RWPE1 (cell line): Measurements from ENCODE around the gene DYNC1I1.

ENCODE experiments used
- CTCF ChIA-PET: fragments of 350-600 bp; sonication (Branson Sonifier 250); formaldehyde crosslinking; extraction: SDS; loops from one replicate; lab custom pipeline; 2021; lab: Yijun Ruan, JAX
- POLR2A ChIA-PET: fragments of 400-600 bp; formaldehyde crosslinking; extraction: SDS; loops from one replicate; lab custom pipeline; 2020; ENCODE audit warnings: antibody characterized with exemption; ENCODE audit not compliant: low non-redundant PET; lab: Yijun Ruan, JAX
- DNase-seq: peaks from one replicate; pipeline ENCODE4 v3.0.0; 2012; ENCODE audit warnings: low spot score
- H3K27ac ChIP-seq: fragments of 450-650 bp; 2 replicates; pipeline ENCODE4 v1.5.1; 2017
- TF ChIP-seq, protein P1 (sequence below): fragments of 450-650 bp; conservative IDR thresholded peaks from 2 replicates; pipeline ENCODE4 v1.5.1; 2017; ENCODE audit warnings: low read depth, mild to moderate bottlenecking

DYNC1I1 gene

GRCh38 chr7:95904099-95904498 is 131.7 kb downstream of the DYNC1I1 start:
- TF ChIP-seq, protein P1, sequence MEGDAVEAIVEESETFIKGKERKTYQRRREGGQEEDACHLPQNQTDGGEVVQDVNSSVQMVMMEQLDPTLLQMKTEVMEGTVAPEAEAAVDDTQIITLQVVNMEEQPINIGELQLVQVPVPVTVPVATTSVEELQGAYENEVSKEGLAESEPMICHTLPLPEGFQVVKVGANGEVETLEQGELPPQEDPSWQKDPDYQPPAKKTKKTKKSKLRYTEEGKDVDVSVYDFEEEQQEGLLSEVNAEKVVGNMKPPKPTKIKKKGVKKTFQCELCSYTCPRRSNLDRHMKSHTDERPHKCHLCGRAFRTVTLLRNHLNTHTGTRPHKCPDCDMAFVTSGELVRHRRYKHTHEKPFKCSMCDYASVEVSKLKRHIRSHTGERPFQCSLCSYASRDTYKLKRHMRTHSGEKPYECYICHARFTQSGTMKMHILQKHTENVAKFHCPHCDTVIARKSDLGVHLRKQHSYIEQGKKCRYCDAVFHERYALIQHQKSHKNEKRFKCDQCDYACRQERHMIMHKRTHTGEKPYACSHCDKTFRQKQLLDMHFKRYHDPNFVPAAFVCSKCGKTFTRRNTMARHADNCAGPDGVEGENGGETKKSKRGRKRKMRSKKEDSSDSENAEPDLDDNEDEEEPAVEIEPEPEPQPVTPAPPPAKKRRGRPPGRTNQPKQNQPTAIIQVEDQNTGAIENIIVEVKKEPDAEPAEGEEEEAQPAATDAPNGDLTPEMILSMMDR, result no peak
- ChIA-PET CTCF (no interaction called here), POLR2A (no interaction called here)
- DNase-seq, result no peak
- H3K27ac ChIP-seq, result no peak overlapping the region

DNA sequence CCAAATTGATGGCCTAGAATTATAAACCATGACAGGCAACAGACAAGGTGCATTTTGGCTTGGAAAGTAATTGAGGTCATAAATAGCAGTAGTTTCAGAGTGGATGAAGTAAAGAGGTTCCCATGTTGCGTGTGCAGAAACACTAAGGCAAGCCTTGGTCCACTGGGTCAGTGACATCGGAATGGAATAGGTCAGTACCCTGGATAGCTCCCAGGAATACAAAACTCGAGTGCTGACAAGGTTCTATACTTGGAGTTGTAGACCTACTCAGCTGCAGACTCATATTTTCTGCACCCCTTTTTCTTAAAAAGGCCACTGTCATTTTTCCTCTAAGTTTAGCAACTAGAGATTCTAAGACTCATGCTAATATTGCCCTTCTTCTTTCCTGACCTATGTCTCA is 132.8 kb downstream of the DYNC1I1 start:
- DNase-seq, result no peak
- ChIA-PET CTCF (interaction anchor here (0.5 to 0.9 kb wide), 2 partner anchors 823 to 909 kb away, joined by 3 read pairs; no protein-coding TSS in a partner anchor), POLR2A (no interaction called here)
- TF ChIP-seq, protein P1, result no peak
- no peak overlapping the region for H3K27ac ChIP-seq

DNA sequence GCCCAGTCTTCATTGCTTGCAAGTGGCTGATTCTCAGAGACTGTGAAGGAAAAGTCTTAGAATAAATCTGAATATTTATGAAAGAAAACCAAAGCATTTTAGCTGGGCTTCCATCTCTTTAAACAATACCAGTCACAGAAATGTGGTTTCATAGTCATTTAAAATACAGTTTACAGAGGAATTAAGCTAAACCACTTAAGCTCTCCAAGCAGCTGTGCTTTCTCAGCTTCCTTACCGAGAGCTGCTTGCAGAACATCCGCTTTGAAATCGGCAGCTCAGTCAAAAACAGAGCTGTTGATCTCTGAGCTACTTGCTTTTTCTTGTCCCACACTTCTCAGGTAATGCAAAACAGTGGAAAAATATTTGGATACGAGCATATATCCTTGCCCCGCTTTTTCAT is 134.5 kb downstream of the DYNC1I1 start:
- H3K27ac ChIP-seq, result no peak overlapping the region
- POLR2A ChIA-PET, result no interaction called here
- TF ChIP-seq, protein P1, result no peak
- no peak for DNase-seq
- CTCF ChIA-PET, result interaction anchor here (0.5 kb wide), 1 partner anchor 380 kb away, joined by 3 read pairs; no protein-coding TSS in a partner anchor

DNA sequence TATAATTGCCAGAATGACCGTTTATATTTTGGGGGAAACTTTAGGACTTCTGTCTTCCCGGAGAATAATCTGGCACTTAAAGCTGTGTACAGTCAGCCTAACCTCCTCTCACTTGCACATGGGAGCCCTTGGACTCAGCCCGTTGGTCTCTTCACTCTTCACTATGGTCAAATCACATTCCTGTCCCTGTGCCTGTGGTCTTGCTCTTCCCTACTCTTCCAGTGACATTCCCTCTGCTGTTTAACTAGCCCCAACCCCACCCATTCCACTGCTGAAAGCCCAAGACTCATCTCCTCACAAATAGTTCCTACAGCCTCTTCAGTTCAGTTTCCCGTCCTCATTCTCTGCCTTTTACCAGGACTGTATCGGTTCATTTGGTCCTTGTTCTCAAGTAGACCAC is 135.0 kb downstream of the DYNC1I1 start:
- TF ChIP-seq, protein P1, result no peak
- ChIA-PET POLR2A (no interaction called here), CTCF (no interaction called here)
- no peak overlapping the region for H3K27ac ChIP-seq
- no peak for DNase-seq

GRCh38 chr7:95908499-95908898 is 136.1 kb downstream of the DYNC1I1 start:
- TF ChIP-seq, protein P1, result no peak
- ChIA-PET POLR2A (no interaction called here), CTCF (no interaction called here)
- DNase-seq, result no peak
- no peak overlapping the region for H3K27ac ChIP-seq

DNA sequence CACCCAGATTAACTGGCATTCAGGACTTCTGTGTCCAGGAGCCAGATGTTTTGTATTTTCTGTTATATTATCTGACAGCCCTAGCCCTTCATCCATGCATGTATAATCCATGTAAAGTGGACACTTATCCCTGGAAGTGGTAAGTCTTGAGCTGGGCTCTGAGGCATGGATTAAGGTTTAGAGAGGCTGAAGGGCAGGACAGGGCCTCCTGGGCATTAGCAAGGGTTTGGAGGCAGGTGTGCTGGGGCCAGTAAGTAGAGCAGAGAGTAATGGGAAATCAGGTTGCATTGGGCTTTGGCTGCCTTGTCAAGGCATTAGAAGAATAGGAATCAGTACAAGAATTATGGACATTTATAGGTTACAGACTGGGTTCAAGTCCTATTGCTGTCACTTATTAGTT is 138.0 kb downstream of the DYNC1I1 start:
- CTCF ChIA-PET, result no interaction called here

More for the DNA sequence above, 138.0 kb downstream of the DYNC1I1 start:
- POLR2A ChIA-PET, result no interaction called here
- DNase-seq, result no peak
- TF ChIP-seq, protein P1, result no peak
- H3K27ac ChIP-seq, result no peak overlapping the region
